Glomerular endothelial cell (primary cell): ENCODE data around the gene GAB3. TPM values are rescaled to one million over a fixed set of nuclear protein-coding genes. Genes with fewer than 3 reads are reported as not detected.

ENCODE experiments used
- DNase-seq: peaks from one replicate; pipeline ENCODE4 v3.0.0-alpha.2; 2011; ENCODE audit warnings: low read depth, low spot score; ENCODE audit errors: extremely low read depth
- total RNA-seq: library from RNA; depleted of rRNA; stranded (reverse); fragments of >200 nt; gene quantifications from 2 replicates; pipeline ENCODE4 v1.2.3, GENCODE V29; 2015

The GAB3 gene
- 6.8 and 8.0 TPM in 2 replicates for total RNA-seq

- no peak for DNase-seq
These were observed at the start of gene GAB3 for GRCh38 chrX:154750301-154751202. TSS of gene GAB3 (minus strand) at chrX:154751077. CDS start at chrX:154751025, 52 bp downstream.

GRCh38 chrX:154799556-154800348 lies 48.9 kb upstream of the GAB3 start:
- DNase-seq: peak; percentile 61

GRCh38 chrX:154797006-154797405 lies 46.1 kb upstream of the GAB3 start:
- no peak for DNase-seq

- DNase-seq: no peak
These were observed 44.1 kb upstream of the GAB3 start for GRCh38 chrX:154795016-154795415.

- no peak for DNase-seq
These were observed 42.4 kb upstream of the GAB3 start for GRCh38 chrX:154793084-154793795.

- no peak for DNase-seq
These were observed 41.1 kb upstream of the GAB3 start for GRCh38 chrX:154791939-154792338.

GRCh38 chrX:154791467-154791866 lies 40.6 kb upstream of the GAB3 start:
- DNase-seq: no peak

- no peak for DNase-seq
These were observed 34.8 kb upstream of the GAB3 start for GRCh38 chrX:154785716-154786115.

GRCh38 chrX:154784149-154784995 lies 33.5 kb upstream of the GAB3 start:
- no peak for DNase-seq

GRCh38 chrX:154780968-154781367 lies 30.1 kb upstream of the GAB3 start:
- DNase-seq: no peak

- no peak for DNase-seq
These were observed 28.4 kb upstream of the GAB3 start for GRCh38 chrX:154779261-154779660.

- no peak for DNase-seq
These were observed 25.9 kb upstream of the GAB3 start for GRCh38 chrX:154776753-154777152.

- no peak for DNase-seq
These were observed 24.8 kb upstream of the GAB3 start for GRCh38 chrX:154775419-154776349.

GRCh38 chrX:154774622-154775021 lies 23.7 kb upstream of the GAB3 start:
- no peak for DNase-seq

- peak; percentile 36 for DNase-seq
These were observed 11.8 kb upstream of the GAB3 start, which contains the start of gene DKC1 for GRCh38 chrX:154762537-154763296. TSS of gene DKC1 (plus strand) at chrX:154762864. CDS start at chrX:154762966, 102 bp downstream.

- DNase-seq: no peak
These were observed 11.2 kb upstream of the GAB3 start for GRCh38 chrX:154761977-154762536.

- no peak for DNase-seq
These were observed 7.8 kb upstream of the GAB3 start for GRCh38 chrX:154758696-154759095.
